ENCODE measurements around the gene DRD2. TPM values are rescaled to one million over a fixed set of nuclear protein-coding genes. Genes with fewer than 3 reads are reported as not detected.

DRD2 gene
- total and polyA plus RNA-seq, 2 of the 13 experiments (the other 11 are each of a cell fraction or from before 2014, with no cell fraction given), result not detected

DNA sequence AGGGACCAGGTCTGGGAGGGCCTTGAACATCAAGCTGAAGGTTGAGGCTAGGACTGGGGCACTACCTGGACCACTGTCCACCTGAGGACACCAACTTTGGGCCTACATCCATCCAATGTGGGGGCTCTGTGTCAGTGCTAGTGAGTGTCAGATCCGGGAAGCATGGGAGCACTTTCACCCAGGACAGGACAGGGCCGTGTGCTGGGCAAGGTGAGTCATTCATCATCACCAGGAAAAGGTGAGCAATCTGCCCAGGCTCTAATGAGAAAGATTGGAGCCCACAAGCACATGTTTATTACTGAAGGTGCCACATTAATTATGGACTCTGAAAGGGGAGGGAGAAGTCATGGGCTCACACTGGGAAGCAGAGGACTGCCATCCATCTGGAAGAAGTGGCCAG is 39.7 kb upstream of the DRD2 start:
- in situ Hi-C loops (cut with HindIII; ENCODE audit: extremely low pct_ligation_motif_present, low pct_unique_long_range_greater_than_20kb), result no loop called here
- H3K9me3 ChIP-seq (ENCODE audit: low read length), result no peaks in the 10 kb centered on the region

DNA sequence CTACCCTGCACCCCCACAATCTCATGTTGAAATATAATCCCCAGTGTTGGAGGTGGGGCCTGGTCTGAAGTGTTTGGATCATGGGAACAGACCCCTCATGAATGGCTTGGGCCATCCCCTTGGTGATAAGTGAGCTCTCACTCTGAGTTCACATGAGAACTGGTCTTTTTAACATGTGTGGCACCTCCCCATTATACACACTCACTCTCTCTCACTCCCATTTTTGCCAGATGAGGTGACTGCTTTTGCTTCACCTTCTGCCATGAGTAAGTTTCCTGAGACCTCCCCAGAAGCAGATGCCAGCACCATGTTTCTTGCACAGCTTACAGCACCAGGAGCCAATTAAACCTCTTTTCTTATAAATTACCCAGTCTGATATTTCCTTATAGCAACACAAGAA is 32.1 kb upstream of the DRD2 start:
- FAIRE-seq (no peak), ATAC-seq (no peak), DNase-seq (ENCODE audit: low spot score) (no peak)
- ChIA-PET CTCF (ENCODE audit: low intra/inter-chr PET ratio, low total read pairs) (no interaction called here), POLR2A (no interaction called here)
- Histone ChIP-seq H3K36me3 (replicated peaks in 1 of 2; ENCODE audit: control insufficient read depth in 1 of 2, insufficient read depth in 2 of 2, low read length in 2 of 2) (no peaks in the 10 kb centered on the region), H3K4me2 (ENCODE audit: low read depth, low read length) (no peak overlapping the region), H3K79me2 (ENCODE audit: insufficient read depth, low read length) (no peaks in the 10 kb centered on the region), H3K4me3 (replicated peaks in 1 of 3; ENCODE audit: insufficient read depth in 1 of 3, low read depth in 2 of 3, low read length in 3 of 3) (no peak overlapping the region), H3K9ac (ENCODE audit: insufficient read depth, low read depth, low read length) (no peak overlapping the region), H2AFZ (ENCODE audit: low read length) (no peak overlapping the region), H3K9me3 (ENCODE audit: low read length) (no peaks in the 10 kb centered on the region), H4K20me1 (ENCODE audit: insufficient read depth, low read length) (no peaks in the 10 kb centered on the region), H3K27me3 (ENCODE audit: control insufficient read depth in 1 of 2, insufficient read depth in 2 of 2, low read length in 2 of 2) (peaks cover 1 to 4% of the 10 kb centered on the region in 2 experiments; a peak in 1 of 5 replicates), H3K4me1 (ENCODE audit: insufficient read depth, low read length) (peaks cover 12% of the 10 kb centered on the region), H3K27ac (ENCODE audit: extremely low read length, insufficient read depth, low read length) (no peak overlapping the region)
- intact Hi-C loops (cut with micrococcal nuclease; ENCODE audit: unreplicated experiment) (no loop called here), in situ Hi-C loops (cut with HindIII; ENCODE audit: extremely low pct_ligation_motif_present, low pct_unique_long_range_greater_than_20kb) (no loop called here)
- no TSS peak for BruUV-seq (replicated peaks)
- no peak for TF ChIP-seq SYNCRIP (IDR thresholded peaks at IDR 0.05; ENCODE audit: insufficient read depth, low read depth, low read length)
- TF ChIP-seq ZNF816 (CRISPR knock-in tag; IDR thresholded peaks at IDR 0.05; ENCODE audit: borderline replicate concordance), result no peak
- no peak for TF ChIP-seq ZNF841 (CRISPR knock-in tag; IDR thresholded peaks at IDR 0.05; ENCODE audit: borderline replicate concordance)
- TF ChIP-seq, protein P1, sequence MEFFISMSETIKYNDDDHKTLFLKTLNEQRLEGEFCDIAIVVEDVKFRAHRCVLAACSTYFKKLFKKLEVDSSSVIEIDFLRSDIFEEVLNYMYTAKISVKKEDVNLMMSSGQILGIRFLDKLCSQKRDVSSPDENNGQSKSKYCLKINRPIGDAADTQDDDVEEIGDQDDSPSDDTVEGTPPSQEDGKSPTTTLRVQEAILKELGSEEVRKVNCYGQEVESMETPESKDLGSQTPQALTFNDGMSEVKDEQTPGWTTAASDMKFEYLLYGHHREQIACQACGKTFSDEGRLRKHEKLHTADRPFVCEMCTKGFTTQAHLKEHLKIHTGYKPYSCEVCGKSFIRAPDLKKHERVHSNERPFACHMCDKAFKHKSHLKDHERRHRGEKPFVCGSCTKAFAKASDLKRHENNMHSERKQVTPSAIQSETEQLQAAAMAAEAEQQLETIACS (CRISPR knock-in tag; IDR thresholded peaks at IDR 0.05), result no peak
- TF ChIP-seq EED (CRISPR knock-in tag; IDR thresholded peaks at IDR 0.05), result no peak

More for the DNA sequence above, 39.7 kb upstream of the DRD2 start:
- no peak overlapping the region for H2AFZ ChIP-seq (ENCODE audit: low read length)
- WGBS (ENCODE audit: low lambda C conversion rate), result 8% methylated on average over 2 of the region's 2 CpGs
- ChIA-PET CTCF (ENCODE audit: low intra/inter-chr PET ratio, low total read pairs) (no interaction called here), POLR2A (no interaction called here)
- no peaks in the 10 kb centered on the region for H3K4me1 ChIP-seq (ENCODE audit: insufficient read depth, low read length)
- intact Hi-C loops (cut with micrococcal nuclease; ENCODE audit: unreplicated experiment), result no loop called here
- H3K36me3 ChIP-seq (replicated peaks in 1 of 2; ENCODE audit: control insufficient read depth in 1 of 2, insufficient read depth in 2 of 2, low read length in 2 of 2), result no peaks in the 10 kb centered on the region
- ATAC-seq (no peak), FAIRE-seq (no peak), DNase-seq (ENCODE audit: low spot score) (no peak)
- no peak overlapping the region for H3K4me2 ChIP-seq (ENCODE audit: low read depth, low read length)
- no peak for TF ChIP-seq CEBPG (CRISPR knock-in tag; IDR thresholded peaks at IDR 0.05)
- TF ChIP-seq GTF3A (CRISPR knock-in tag; conservative IDR thresholded peaks at IDR 0.05), result no peak
- TF ChIP-seq ZSCAN22 (CRISPR knock-in tag; IDR thresholded peaks at IDR 0.05), result no peak
- no peaks in the 10 kb centered on the region for H4K20me1 ChIP-seq (ENCODE audit: insufficient read depth, low read length)
- no peak overlapping the region for H3K4me3 ChIP-seq (replicated peaks in 1 of 3; ENCODE audit: insufficient read depth in 1 of 3, low read depth in 2 of 3, low read length in 3 of 3)
- H3K27ac ChIP-seq (ENCODE audit: extremely low read length, insufficient read depth, low read length), result no peak overlapping the region
- H3K27me3 ChIP-seq (ENCODE audit: control insufficient read depth in 1 of 2, insufficient read depth in 2 of 2, low read length in 2 of 2), result no peaks in the 10 kb centered on the region; a peak in 1 of 5 replicates
- no TSS peak for BruUV-seq (replicated peaks)
- no peak overlapping the region for H3K9ac ChIP-seq (ENCODE audit: insufficient read depth, low read depth, low read length)
- no peaks in the 10 kb centered on the region for H3K79me2 ChIP-seq (ENCODE audit: insufficient read depth, low read length)
